ENCODE data around the gene ATRNL1. TPM values are rescaled to one million over a fixed set of nuclear protein-coding genes. Genes with fewer than 3 reads are reported as not detected.

Gene ATRNL1
- total RNA-seq, 1 experiment from 2014 or later: 28.7 TPM

DNA sequence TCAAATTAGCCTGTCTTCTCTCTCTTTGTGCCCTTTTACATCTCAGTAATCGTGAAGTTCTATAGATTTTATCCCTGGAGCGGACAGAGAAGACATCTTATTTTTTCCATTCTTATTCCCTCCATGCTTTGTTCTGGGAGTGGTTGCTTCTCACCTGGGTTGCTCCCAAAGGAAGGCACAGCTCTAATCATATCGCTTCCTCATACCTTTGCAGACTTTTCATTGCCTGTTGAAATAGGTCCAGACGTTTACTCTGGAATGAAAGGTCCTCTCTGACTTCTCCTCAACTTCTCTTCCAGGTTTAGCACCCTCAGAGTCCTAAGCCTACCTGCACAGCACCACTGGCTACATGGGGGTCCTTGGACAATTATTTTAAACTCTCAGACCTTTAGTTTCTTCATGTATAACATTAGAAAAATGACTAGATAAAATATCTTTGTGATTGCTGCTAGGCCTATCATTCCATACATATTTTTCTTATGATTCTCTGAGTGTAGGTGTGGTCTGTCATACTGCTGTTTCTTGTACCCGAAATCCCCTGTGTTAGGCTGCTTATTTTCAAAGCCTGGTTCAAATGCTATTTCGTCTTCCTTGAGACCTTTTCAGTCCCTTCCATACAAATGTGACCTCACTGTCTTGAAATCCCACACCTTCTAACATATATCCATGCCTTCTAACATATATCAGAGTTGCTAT is 761.7 kb downstream of the ATRNL1 start:
- no peak for ATAC-seq
- Mint-ChIP-seq H3K36me3 (no peaks in the 10 kb centered on the region), H3K4me3 (no peak overlapping the region), H3K9me3 (peaks cover 4% of the 10 kb centered on the region), H3K27me3 (ENCODE audit: low read depth) (no peaks in the 10 kb centered on the region), H3K4me1 (peaks cover 19% of the 10 kb centered on the region), H3K27ac (no peak overlapping the region)
- TF ChIP-seq, protein P1, sequence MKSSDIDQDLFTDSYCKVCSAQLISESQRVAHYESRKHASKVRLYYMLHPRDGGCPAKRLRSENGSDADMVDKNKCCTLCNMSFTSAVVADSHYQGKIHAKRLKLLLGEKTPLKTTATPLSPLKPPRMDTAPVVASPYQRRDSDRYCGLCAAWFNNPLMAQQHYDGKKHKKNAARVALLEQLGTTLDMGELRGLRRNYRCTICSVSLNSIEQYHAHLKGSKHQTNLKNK (CRISPR knock-in tag; IDR thresholded peaks at IDR 0.05): no peak
- TF ChIP-seq, protein P2, sequence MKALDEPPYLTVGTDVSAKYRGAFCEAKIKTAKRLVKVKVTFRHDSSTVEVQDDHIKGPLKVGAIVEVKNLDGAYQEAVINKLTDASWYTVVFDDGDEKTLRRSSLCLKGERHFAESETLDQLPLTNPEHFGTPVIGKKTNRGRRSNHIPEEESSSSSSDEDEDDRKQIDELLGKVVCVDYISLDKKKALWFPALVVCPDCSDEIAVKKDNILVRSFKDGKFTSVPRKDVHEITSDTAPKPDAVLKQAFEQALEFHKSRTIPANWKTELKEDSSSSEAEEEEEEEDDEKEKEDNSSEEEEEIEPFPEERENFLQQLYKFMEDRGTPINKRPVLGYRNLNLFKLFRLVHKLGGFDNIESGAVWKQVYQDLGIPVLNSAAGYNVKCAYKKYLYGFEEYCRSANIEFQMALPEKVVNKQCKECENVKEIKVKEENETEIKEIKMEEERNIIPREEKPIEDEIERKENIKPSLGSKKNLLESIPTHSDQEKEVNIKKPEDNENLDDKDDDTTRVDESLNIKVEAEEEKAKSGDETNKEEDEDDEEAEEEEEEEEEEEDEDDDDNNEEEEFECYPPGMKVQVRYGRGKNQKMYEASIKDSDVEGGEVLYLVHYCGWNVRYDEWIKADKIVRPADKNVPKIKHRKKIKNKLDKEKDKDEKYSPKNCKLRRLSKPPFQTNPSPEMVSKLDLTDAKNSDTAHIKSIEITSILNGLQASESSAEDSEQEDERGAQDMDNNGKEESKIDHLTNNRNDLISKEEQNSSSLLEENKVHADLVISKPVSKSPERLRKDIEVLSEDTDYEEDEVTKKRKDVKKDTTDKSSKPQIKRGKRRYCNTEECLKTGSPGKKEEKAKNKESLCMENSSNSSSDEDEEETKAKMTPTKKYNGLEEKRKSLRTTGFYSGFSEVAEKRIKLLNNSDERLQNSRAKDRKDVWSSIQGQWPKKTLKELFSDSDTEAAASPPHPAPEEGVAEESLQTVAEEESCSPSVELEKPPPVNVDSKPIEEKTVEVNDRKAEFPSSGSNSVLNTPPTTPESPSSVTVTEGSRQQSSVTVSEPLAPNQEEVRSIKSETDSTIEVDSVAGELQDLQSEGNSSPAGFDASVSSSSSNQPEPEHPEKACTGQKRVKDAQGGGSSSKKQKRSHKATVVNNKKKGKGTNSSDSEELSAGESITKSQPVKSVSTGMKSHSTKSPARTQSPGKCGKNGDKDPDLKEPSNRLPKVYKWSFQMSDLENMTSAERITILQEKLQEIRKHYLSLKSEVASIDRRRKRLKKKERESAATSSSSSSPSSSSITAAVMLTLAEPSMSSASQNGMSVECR (CRISPR knock-in tag; IDR thresholded peaks at IDR 0.05; ENCODE audit: borderline replicate concordance): no peak
- TF ChIP-seq CREM (CRISPR knock-in tag; IDR thresholded peaks at IDR 0.05): no peak
- POLR2A ChIA-PET: no interaction called here
- CTCF ChIA-PET: interaction anchor here (1.0 kb wide), 1 partner anchor 25 kb away, joined by 5 read pairs; no protein-coding TSS in a partner anchor
- no peak for DNase-seq (ENCODE audit: low spot score)

DNA sequence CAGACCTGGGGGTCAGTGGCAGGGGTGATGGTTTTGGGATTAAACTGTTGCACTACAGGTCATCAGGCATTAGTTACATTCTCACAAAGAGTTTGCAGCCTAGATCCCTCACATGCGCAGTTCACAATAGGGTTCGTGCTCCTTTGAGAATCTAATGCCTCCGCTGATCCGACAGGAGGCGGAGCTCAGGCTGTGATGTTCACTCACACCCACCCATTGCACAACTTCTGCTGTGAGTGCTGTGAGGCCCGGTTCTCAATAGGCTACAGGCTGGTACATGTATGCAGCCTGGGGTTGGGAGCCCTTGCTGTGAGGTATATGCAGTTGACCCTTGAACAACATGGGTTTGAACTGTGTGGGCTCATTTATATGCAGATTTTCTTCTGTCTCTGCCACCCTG is 763.4 kb downstream of the ATRNL1 start:
- peaks cover 19% of the 10 kb centered on the region for H3K4me1 Mint-ChIP-seq
- POLR2A ChIA-PET: no interaction called here
- peaks cover 4% of the 10 kb centered on the region for H3K9me3 Mint-ChIP-seq
- no peaks in the 10 kb centered on the region for H3K36me3 Mint-ChIP-seq
- CTCF ChIA-PET: no interaction called here
- H3K4me3 Mint-ChIP-seq: no peak overlapping the region
- H3K27me3 Mint-ChIP-seq (ENCODE audit: low read depth): no peaks in the 10 kb centered on the region
- no peak overlapping the region for H3K27ac Mint-ChIP-seq
- ATAC-seq: peak; percentile 77
- DNase-seq (ENCODE audit: low spot score): peak; percentile 21
- TF ChIP-seq TCF7 (CRISPR knock-in tag; IDR thresholded peaks at IDR 0.05; ENCODE audit: low read depth): no peak
- TF ChIP-seq, protein P3, sequence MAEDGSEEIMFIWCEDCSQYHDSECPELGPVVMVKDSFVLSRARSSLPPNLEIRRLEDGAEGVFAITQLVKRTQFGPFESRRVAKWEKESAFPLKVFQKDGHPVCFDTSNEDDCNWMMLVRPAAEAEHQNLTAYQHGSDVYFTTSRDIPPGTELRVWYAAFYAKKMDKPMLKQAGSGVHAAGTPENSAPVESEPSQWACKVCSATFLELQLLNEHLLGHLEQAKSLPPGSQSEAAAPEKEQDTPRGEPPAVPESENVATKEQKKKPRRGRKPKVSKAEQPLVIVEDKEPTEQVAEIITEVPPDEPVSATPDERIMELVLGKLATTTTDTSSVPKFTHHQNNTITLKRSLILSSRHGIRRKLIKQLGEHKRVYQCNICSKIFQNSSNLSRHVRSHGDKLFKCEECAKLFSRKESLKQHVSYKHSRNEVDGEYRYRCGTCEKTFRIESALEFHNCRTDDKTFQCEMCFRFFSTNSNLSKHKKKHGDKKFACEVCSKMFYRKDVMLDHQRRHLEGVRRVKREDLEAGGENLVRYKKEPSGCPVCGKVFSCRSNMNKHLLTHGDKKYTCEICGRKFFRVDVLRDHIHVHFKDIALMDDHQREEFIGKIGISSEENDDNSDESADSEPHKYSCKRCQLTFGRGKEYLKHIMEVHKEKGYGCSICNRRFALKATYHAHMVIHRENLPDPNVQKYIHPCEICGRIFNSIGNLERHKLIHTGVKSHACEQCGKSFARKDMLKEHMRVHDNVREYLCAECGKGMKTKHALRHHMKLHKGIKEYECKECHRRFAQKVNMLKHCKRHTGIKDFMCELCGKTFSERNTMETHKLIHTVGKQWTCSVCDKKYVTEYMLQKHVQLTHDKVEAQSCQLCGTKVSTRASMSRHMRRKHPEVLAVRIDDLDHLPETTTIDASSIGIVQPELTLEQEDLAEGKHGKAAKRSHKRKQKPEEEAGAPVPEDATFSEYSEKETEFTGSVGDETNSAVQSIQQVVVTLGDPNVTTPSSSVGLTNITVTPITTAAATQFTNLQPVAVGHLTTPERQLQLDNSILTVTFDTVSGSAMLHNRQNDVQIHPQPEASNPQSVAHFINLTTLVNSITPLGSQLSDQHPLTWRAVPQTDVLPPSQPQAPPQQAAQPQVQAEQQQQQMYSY (CRISPR knock-in tag; IDR thresholded peaks at IDR 0.05): no peak
- no peak for TF ChIP-seq CREB1 (CRISPR knock-in tag; IDR thresholded peaks at IDR 0.05)
- no peak for TF ChIP-seq NR1H2 (CRISPR knock-in tag; IDR thresholded peaks at IDR 0.05)
- TF ChIP-seq PRRX2 (CRISPR knock-in tag; IDR thresholded peaks at IDR 0.05): no peak
- TF ChIP-seq, protein P4, sequence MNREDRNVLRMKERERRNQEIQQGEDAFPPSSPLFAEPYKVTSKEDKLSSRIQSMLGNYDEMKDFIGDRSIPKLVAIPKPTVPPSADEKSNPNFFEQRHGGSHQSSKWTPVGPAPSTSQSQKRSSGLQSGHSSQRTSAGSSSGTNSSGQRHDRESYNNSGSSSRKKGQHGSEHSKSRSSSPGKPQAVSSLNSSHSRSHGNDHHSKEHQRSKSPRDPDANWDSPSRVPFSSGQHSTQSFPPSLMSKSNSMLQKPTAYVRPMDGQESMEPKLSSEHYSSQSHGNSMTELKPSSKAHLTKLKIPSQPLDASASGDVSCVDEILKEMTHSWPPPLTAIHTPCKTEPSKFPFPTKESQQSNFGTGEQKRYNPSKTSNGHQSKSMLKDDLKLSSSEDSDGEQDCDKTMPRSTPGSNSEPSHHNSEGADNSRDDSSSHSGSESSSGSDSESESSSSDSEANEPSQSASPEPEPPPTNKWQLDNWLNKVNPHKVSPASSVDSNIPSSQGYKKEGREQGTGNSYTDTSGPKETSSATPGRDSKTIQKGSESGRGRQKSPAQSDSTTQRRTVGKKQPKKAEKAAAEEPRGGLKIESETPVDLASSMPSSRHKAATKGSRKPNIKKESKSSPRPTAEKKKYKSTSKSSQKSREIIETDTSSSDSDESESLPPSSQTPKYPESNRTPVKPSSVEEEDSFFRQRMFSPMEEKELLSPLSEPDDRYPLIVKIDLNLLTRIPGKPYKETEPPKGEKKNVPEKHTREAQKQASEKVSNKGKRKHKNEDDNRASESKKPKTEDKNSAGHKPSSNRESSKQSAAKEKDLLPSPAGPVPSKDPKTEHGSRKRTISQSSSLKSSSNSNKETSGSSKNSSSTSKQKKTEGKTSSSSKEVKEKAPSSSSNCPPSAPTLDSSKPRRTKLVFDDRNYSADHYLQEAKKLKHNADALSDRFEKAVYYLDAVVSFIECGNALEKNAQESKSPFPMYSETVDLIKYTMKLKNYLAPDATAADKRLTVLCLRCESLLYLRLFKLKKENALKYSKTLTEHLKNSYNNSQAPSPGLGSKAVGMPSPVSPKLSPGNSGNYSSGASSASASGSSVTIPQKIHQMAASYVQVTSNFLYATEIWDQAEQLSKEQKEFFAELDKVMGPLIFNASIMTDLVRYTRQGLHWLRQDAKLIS (CRISPR knock-in tag; IDR thresholded peaks at IDR 0.05; ENCODE audit: borderline replicate concordance): no peak
- no peak for TF ChIP-seq SMAD4 (CRISPR knock-in tag; IDR thresholded peaks at IDR 0.05)
- no peak for TF ChIP-seq OVOL2 (CRISPR knock-in tag; IDR thresholded peaks at IDR 0.05; ENCODE audit: borderline replicate concordance)
- no peak for TF ChIP-seq ZNF121 (CRISPR knock-in tag; IDR thresholded peaks at IDR 0.05)
- TF ChIP-seq ZNF396 (CRISPR knock-in tag; IDR thresholded peaks at IDR 0.05; ENCODE audit: borderline replicate concordance): no peak
- no peak for TF ChIP-seq NR3C1 (CRISPR knock-in tag; conservative IDR thresholded peaks at IDR 0.05; ENCODE audit: low read depth)
- TF ChIP-seq ATF1 (CRISPR knock-in tag; IDR thresholded peaks at IDR 0.05): no peak
- TF ChIP-seq ZNF317 (CRISPR knock-in tag; IDR thresholded peaks at IDR 0.05; ENCODE audit: borderline replicate concordance, low read depth): no peak
- no peak for TF ChIP-seq TEAD1 (CRISPR knock-in tag; IDR thresholded peaks at IDR 0.05)
- TF ChIP-seq, protein P5, sequence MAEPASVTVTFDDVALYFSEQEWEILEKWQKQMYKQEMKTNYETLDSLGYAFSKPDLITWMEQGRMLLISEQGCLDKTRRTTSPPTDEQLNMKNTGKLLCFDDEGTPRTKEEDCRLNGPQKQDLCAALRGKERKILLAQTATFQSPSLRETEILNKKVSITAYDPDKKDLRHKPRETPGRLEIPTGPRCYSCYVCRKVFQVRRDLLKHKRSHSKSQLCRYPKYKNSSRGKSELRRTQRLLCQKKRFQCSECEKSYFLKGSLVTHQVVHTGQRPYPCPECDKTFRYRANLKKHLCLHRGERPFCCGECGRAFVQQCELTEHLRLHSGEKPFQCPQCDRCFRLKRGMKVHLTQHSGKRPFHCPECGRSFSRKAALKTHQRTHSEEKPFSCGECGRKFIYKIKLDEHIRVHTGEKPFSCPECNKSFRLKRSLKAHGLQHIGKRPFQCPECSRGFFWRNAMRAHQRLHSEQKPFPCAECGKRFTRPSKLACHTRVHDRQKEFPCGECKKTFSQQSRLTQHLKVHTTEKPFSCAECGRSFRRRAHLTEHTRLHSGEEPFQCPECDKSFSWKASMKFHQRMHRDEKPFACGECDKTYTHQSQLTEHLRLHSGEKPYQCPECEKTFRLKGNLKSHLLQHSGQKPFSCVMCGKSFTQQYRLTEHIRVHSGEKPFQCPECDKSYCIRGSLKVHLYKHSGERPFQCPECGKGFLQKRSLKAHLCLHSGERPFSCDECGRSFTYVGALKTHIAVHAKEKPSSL (CRISPR knock-in tag; conservative IDR thresholded peaks at IDR 0.05): no peak
- TF ChIP-seq ETV6 (CRISPR knock-in tag; IDR thresholded peaks at IDR 0.05): no peak
- TF ChIP-seq, protein P6, sequence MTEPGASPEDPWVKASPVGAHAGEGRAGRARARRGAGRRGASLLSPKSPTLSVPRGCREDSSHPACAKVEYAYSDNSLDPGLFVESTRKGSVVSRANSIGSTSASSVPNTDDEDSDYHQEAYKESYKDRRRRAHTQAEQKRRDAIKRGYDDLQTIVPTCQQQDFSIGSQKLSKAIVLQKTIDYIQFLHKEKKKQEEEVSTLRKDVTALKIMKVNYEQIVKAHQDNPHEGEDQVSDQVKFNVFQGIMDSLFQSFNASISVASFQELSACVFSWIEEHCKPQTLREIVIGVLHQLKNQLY (CRISPR knock-in tag; IDR thresholded peaks at IDR 0.05): no peak
